Stimulated activated CD4-positive, alpha-beta T cell treated with anti-CD3 and anti-CD28 coated beads, Interleukin-4, amount 100 ng/mL, for 1 hour (primary cell): ENCODE results near the gene ING3.

Source experiments
- DNase-seq: peaks from one replicate; pipeline ENCODE4 v3.0.0-alpha.2; 2020

ING3 gene

GRCh38 chr7:120950539-120951308, at the start of gene ING3:
ING3 (plus strand) TSS chr7:120950777; CDS start chr7:120950897, 120 bp downstream.
- peak; percentile 96 for DNase-seq

- no peak for DNase-seq
These were observed 35.1 kb upstream of the ING3 start for GRCh38 chr7:120915314-120916105.

- DNase-seq, result no peak
These were observed 34.5 kb upstream of the ING3 start for GRCh38 chr7:120916121-120916520.

- DNase-seq, result no peak
These were observed 34.0 kb upstream of the ING3 start for GRCh38 chr7:120916538-120916937.

GRCh38 chr7:120919466-120919865, 31.1 kb upstream of the ING3 start:
- DNase-seq, result no peak

- no peak for DNase-seq
These were observed 30.5 kb upstream of the ING3 start for GRCh38 chr7:120920034-120920433.

GRCh38 chr7:120920591-120921274, 29.8 kb upstream of the ING3 start:
- no peak for DNase-seq

- no peak for DNase-seq
These were observed 25.7 kb upstream of the ING3 start for GRCh38 chr7:120924837-120925236.

GRCh38 chr7:120925392-120925791, 25.2 kb upstream of the ING3 start:
- DNase-seq, result no peak

GRCh38 chr7:120926943-120927346, 23.6 kb upstream of the ING3 start:
- DNase-seq, result no peak

GRCh38 chr7:120927454-120928103, 23.0 kb upstream of the ING3 start:
- DNase-seq, result no peak

GRCh38 chr7:120931243-120931642, 19.3 kb upstream of the ING3 start:
- DNase-seq, result no peak

- no peak for DNase-seq
These were observed 17.1 kb upstream of the ING3 start for GRCh38 chr7:120933475-120933874.

- no peak for DNase-seq
These were observed 11.2 kb upstream of the ING3 start for GRCh38 chr7:120939345-120939744.

- DNase-seq, result no peak
These were observed 9.5 kb upstream of the ING3 start for GRCh38 chr7:120941064-120941463.

GRCh38 chr7:120941856-120942255, 8.7 kb upstream of the ING3 start:
- DNase-seq, result no peak

- no peak for DNase-seq
These were observed 7.7 kb upstream of the ING3 start for GRCh38 chr7:120942861-120943260.

GRCh38 chr7:120944826-120945562, 5.6 kb upstream of the ING3 start:
- no peak for DNase-seq

GRCh38 chr7:120947980-120948379, 2.6 kb upstream of the ING3 start:
- no peak for DNase-seq

GRCh38 chr7:120949393-120949911, 1.1 kb upstream of the ING3 start:
- no peak for DNase-seq

GRCh38 chr7:120949998-120950538, 509 bp upstream of the ING3 start:
- no peak for DNase-seq

- DNase-seq, result no peak
These were observed 727 bp downstream of the ING3 start for GRCh38 chr7:120951309-120951699.
